Thoracic aorta (tissue), 2 donors: ENCODE results near the gene ITPR3. TPM values are rescaled to one million over a fixed set of nuclear protein-coding genes. Genes with fewer than 3 reads are reported as not detected.

ENCODE experiments used
- ATAC-seq: fragments of 150-250 bp; one replicate; pipeline ENCODE4 v1.8.0; 2017; ENCODE audit warnings: low read depth; ENCODE audit not compliant: insufficient number of reproducible peaks, low FRiP score
- DNase-seq: peaks from one replicate; pipeline ENCODE4 v3.0.0-alpha.2; 2020; ENCODE audit warnings: low spot score
- H3K27ac ChIP-seq, 2 donors: fragments of 200-600 bp; sonication (generic); 1 replicate in 1 of 2; 2 replicates in 1 of 2; pipeline ENCODE4 v1.5.1; 2016; ENCODE audit warnings: mild to moderate bottlenecking in 2 of 2, moderate library complexity in 2 of 2
- H3K27me3 ChIP-seq: fragments of 200-600 bp; sonication (generic); replicated peaks from 2 replicates; pipeline ENCODE4 v1.6.0; 2016; ENCODE audit warnings: mild to moderate bottlenecking; ENCODE audit not compliant: insufficient read depth
- H3K36me3 ChIP-seq: fragments of 200-600 bp; sonication (generic); one replicate; pipeline ENCODE4 v1.5.1; 2016
- H3K4me1 ChIP-seq, 2 donors: fragments of 200-600 bp; sonication (generic); 1 replicate in 1 of 2; 2 replicates in 1 of 2; pipeline versions ENCODE4 v1.5.1 to v1.6.0; 2016; ENCODE audit warnings: low read depth in 2 of 2, mild to moderate bottlenecking in 1 of 2; ENCODE audit not compliant: control insufficient read depth in 1 of 2
- H3K4me3 ChIP-seq: fragments of 200-600 bp; sonication (generic); 2 replicates; pipeline ENCODE4 v1.5.1; 2016; ENCODE audit warnings: mild to moderate bottlenecking
- H3K9me3 ChIP-seq: fragments of 200-600 bp; sonication (generic); 2 replicates; pipeline ENCODE4 v1.5.1; 2016
- CTCF ChIP-seq: fragments of 200-600 bp; sonication (generic); IDR thresholded peaks from one replicate; pipeline ENCODE4 v1.5.1; 2019; ENCODE audit warnings: antibody characterized with exemption
- total RNA-seq, 2 donors: library from RNA; depleted of rRNA; stranded (reverse); fragments of >200 nt; gene quantifications; one replicate each; pipeline versions ENCODE4 v1.1.0 to v1.2.3, GENCODE V29; 2016

ITPR3 gene
- total RNA-seq: 10 to 100 TPM; 15.2 to 21.2 TPM

- Histone ChIP-seq H3K9me3 (no peaks in the 10 kb centered on the region), H3K27me3 (no peaks in the 10 kb centered on the region), H3K4me1 (peaks cover 6 to 20% of the 10 kb centered on the region in 2 donors), H3K4me3 (peak within 1 kb of the TSS; percentile 78), H3K36me3 (no peaks in the 10 kb centered on the region), H3K27ac (peak within 1 kb of the TSS; percentile 17 to 39)
- DNase-seq (no peak), ATAC-seq (no peak)
- no peak for TF ChIP-seq CTCF
These were observed at the start of gene ITPR3 for GRCh38 chr6:33620856-33621710. Gene ITPR3 (plus strand): TSS chr6:33621322. CDS start chr6:33621603, 281 bp downstream.

DNA sequence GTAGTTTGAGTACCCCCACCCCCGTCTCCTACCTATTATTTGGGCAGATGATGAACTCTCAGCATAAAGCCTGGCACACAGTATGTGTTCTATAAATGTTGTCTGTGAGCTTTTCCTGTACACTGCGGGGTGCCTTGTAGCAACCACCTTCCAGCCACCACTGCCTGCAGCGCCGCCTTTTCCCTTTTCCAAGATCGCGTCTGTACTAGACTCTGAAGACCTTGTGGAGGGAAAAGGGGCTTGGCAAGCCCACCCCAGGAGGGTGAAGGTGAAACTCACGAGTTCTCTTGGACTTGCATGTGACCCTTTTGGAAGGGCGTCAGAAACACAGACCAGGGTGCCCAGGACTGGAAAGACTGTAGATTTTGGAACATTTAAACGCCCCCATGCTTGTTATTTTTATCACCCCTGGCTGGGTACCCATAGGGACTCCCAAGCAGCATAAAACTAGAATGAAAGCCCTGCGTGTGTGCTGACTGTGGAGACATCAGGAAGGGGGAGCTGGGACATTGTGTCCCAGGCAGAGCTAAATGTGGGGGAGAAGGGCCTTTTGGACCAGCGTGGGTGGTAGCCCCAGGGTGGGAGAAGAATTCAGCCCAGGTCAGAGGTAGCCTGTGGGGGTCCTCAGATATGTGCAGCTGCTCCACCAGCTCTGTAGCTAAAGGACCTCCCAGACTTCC is 49.3 kb upstream of the ITPR3 start:
- no peaks in the 10 kb centered on the region for H3K27me3 ChIP-seq
- H3K27ac ChIP-seq: peak overlapping the region; percentile 78 to 85
- DNase-seq (no peak), ATAC-seq (no peak)
- H3K9me3 ChIP-seq: no peaks in the 10 kb centered on the region
- H3K4me1 ChIP-seq: peaks cover 3 to 9% of the 10 kb centered on the region in 2 donors
- no peak for TF ChIP-seq CTCF
- H3K36me3 ChIP-seq: peaks cover 16% of the 10 kb centered on the region
- H3K4me3 ChIP-seq: peak overlapping the region; percentile 73

DNA sequence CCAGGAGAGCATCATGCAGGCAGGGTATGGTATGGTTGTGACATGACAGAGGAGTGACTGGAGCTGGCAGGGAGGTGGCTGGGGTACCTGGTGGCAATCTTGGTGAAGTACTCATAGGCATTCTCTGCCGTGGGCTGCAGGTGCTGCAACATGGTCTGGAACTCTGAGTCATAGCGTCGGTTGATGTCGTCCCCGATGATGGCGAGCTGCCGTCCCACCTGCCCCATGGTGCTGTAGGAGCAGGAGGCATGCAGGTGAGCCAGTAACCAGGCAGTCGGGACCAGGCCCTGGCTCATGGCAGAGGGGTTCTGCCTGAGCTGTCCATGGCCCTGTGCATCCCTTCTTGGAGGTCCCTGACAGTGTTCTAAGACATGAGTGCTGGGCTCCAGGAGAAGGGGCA is 45.9 kb upstream of the ITPR3 start:
- no peak overlapping the region for H3K4me3 ChIP-seq
- no peak for TF ChIP-seq CTCF
- peaks cover 15 to 26% of the 10 kb centered on the region in 2 donors for H3K4me1 ChIP-seq
- no peak overlapping the region for H3K27ac ChIP-seq
- peaks cover 16% of the 10 kb centered on the region for H3K36me3 ChIP-seq
- no peaks in the 10 kb centered on the region for H3K9me3 ChIP-seq
- DNase-seq (no peak), ATAC-seq (no peak)
- no peaks in the 10 kb centered on the region for H3K27me3 ChIP-seq

- Histone ChIP-seq H3K4me1 (peaks cover 18 to 27% of the 10 kb centered on the region in 2 donors), H3K27ac (peak overlapping the region in 1 of 2 donors; percentile 13), H3K27me3 (no peaks in the 10 kb centered on the region), H3K4me3 (no peak overlapping the region), H3K9me3 (no peaks in the 10 kb centered on the region), H3K36me3 (peaks cover 16% of the 10 kb centered on the region)
- DNase-seq: no peak
- TF ChIP-seq CTCF: no peak
- no peak for ATAC-seq
These were observed 44.5 kb upstream of the ITPR3 start for GRCh38 chr6:33576668-33577067.

DNA sequence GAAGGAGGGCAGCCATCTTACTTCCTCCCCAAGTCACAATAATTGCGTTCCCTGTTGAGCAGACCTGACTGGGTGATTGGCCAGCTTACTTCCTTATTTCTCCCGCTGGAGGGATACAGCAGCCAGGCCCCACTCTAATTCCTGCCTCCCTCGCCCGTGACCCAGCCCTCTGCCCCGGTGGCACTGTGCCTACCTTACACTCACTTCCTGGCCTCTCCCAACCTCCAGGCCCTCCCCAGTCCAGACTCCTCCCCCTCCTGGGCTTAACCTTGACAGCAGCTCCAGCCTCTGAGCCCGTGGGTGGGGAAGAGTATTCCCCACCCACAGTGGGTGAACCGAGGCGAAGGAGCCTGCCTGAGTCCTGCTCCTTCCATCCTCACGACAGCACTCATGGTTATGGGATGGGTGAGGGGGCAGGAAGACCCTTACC is 44.0 kb upstream of the ITPR3 start:
- H3K4me3 ChIP-seq: no peak overlapping the region
- ATAC-seq (no peak), DNase-seq (no peak)
- peak overlapping the region in 1 of 2 donors; percentile 13 for H3K27ac ChIP-seq
- no peaks in the 10 kb centered on the region for H3K9me3 ChIP-seq
- peaks cover 16 to 22% of the 10 kb centered on the region in 2 donors for H3K4me1 ChIP-seq
- H3K36me3 ChIP-seq: peaks cover 16% of the 10 kb centered on the region
- TF ChIP-seq CTCF: no peak
- H3K27me3 ChIP-seq: no peaks in the 10 kb centered on the region
